ENCODE measurements around the gene RGS19. TPM values are rescaled to one million over a fixed set of nuclear protein-coding genes. Genes with fewer than 3 reads are reported as not detected.

The RGS19 gene
- total RNA-seq, 1 donor from 2014 or later = 10.5 TPM

DNA sequence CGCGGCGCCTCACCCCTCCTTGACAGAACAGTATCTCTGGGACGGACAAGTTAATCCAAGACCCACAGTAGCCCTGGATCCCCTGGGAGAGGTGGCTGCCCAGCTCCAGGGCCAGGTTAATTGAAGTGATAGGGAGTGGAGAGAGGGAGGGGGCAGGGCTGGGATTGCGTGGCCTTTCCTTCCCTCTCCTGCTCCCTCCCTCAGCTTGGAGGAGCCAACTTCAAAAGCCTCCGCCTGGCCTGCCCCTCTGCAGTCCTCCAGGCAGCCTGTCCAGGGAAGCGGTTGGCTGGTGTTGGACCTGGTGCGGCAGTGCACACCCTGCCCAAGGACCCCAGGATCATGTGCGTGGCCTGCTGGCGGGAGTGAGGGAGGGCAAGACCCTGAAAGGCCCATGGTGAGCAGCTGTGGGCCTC is 43.4 kb downstream of the RGS19 start, which contains the start of gene C20orf204:
TSS of gene C20orf204 (plus strand) at position 250 of the 413 bp plus-strand sequence. CDS start at position 392, 142 bp downstream.
- DNase-seq (ENCODE audit: low read depth) = no peak

DNA sequence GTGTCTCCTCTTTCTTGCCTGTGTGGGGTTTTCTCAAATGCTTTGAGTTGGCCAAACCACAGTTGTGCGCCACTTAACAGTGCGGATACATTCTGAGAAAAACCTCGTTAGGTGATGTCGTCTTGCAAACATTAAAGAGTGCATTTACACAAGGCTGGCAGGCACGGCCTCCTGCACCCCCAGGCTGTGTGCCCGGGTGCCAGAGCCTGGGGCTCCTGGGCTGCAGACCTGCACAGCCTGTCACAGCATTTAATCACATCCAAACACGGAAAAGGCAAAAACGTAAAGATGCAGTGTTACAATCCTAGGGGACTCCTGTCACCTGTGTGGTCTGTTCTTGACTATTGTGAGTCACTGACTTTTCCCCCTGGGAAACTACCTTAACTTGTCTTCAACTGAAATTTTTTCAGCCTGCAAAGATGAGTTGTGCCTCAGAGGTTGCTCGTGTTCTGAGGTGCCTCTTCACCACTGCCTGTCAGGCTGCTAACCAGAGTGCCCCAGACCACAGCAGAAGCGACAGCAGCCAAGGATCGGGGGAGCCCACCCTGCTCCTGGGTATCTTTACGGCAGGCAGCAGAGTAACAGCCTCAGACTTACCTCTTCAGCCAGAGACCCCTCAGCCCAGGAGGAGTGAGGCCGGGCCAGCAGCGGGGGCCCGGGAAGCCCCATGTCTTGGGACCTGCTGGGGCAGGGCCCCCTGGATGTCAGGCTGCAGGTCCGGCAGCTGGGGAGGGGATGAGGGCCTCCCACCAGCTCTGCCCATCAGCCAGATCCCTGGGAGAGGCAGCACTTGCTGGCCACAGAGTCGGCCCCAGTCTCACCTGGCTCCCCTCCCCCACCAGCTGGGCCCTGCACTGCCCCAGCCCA is 44.0 kb downstream of the RGS19 start:
- DNase-seq (ENCODE audit: low read depth) = no peak

DNA sequence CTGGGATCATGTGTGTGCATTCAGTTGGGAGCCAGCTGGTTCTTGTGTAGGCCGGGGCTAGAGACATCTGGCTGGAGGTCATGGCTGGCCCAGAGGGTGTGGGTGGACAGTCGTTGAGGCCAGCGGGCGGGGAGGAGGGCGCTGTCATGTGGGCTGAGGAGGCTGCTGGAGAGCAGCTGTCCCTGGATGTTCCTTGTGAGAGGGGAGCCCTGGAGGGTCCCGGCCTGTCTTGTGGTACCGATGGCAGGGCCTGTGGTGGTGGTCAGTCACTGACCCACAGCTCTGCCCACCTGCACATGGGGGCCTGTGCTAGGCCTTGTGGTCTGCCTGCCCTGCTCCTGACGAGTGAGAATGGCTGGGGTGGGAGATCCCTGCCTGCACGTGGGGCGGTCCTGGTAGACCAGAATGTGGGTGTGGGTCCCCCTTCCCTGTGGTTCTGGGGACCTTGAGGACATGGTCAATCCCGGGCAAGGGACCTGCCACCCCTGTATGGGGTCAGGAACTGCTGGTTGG is 45.3 kb downstream of the RGS19 start:
- no peak for DNase-seq (ENCODE audit: low read depth)

DNA sequence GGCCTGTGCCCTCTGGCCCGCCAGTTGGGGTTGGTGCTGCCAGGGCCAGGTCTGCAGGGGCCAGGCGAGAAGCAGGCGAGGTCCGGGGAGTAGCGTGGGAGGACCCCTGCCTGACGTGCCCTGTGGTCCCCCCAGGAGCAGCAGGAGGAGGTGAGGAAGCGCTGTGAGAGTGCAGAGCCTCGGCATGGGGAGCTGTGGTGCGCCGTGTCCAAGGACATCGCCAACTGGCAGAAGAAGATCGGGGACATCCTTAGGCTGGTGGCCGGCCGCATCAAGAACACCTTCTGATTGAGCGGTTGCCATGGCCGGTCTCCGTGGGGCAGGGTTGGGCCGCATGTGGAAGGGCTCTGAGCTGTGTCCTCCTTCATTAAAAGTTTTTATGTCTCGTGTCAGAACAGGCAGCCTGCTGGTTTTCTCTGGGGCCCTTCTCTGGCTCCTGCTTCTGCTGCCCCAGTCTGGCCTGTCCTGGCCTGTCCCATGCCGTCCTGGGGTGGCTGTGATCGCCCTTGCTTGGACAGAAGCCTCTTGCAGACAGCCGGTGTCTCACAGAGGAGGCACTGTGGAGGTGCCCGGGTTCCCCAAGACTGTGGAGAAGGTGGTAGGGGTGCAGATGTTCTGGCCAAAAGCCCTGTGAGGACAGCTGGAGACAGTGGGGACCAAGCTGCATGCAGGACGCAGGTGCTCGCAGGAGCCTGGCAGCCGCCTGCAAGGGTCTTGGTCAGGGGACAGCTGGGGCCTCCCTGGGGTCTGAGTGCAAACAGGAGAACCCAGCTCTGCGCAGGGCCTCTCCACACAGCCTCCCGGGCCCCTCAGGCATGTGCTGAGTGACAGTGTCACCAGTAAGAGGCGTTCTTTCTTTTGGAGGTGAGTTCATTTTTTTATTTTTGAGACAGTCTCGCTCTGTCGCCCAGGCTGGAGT is 46.4 kb downstream of the RGS19 start:
- no peak for DNase-seq (ENCODE audit: low read depth)

DNA sequence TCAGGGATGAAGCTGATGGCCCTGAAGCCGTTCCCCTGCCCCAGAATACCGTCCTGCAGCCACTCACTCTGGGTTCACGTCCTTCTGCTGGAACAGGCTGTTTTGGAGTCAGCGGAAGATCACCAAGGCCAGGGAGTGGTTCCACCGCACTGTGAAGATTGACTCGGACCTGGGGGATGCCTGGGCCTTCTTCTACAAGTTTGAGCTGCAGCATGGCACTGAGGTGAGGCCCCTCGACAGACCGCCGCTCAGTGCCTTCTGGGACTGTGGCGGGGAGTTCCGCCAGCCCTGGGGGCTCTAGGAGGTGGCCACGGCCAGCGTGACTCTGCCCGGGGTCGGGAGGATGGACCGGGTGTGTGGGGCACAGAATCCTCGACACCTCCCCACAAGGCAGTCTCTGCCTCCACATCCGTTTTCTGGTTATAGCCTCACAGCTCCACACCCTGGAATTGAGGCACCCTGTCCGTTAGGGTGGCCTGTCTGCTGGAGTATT is 47.5 kb downstream of the RGS19 start:
- DNase-seq (ENCODE audit: low read depth) = no peak

DNA sequence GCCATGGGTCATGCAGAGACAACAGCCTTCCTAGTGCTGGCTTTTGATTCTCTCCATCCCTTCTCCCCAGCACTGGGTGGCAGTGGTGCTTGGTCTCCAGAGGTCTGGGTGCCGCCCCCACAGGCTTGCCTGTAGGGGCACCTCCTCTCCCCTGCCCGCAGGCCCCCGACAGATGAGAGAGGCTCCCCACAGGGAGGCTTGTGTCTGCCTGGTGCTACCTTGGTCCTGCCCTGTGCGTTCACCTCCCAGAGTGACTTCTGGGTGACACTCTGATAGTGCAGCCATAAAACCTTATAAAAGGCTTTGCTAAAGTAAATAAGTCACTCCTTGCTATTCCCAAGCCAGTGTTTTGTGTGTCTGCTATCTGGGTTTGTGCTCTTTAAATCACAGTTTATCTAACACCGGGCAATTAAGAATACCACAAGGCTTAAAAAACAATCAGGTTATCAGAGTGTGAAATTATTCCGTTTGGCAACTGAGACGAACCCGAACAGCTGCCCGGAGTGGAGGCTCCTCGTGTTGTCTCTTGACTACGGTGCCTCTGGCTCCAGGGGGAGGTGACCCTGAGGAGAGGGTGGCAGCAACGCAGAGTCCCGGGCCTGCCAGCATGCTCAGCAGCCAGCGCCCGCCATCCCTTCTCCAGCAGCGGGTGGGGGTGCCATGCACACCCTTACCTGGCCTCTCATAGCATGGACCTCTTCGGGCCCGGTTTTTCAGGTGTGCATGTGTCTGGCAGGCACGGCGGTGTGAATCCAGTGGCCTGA is 48.8 kb downstream of the RGS19 start:
- no peak for DNase-seq (ENCODE audit: low read depth)

DNA sequence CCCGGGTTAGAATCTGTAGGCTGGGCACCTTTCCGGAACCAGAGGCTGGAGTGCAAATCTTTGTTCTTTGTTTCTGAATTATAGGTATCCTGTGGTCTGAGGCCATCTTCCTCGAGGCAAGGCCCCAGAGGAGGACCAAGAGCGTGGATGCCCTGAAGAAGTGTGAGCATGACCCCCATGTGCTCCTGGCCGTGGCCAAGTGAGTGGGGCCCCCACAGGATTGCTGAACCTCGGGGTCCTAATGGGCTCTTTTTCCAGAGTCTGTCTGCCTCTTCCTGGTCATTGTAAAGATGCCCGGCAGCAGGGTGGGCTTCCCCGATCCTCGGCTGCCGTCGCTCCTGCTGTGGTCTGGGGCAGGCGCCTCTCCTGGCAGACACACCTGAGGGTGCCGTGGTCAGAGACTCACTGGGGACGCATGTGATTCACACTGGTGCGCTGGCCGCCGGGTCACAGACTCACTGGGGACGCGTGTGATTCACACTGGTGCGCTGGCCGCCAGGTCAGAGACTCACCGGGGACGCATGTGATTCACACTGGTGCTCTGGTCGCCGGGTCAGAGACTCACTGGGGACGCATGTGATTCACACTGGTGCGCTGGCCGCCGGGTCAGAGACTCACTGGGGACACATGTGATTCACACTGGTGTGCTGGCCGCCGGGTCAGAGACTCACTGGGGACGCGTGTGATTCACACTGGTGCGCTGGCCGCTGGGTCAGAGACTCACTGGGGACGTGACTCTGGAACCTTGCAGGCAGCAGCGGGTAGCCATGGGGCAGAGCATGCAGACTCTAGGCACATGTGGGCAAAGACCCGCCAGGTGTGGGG is 49.8 kb downstream of the RGS19 start:
- no peak for DNase-seq (ENCODE audit: low read depth)

DNA sequence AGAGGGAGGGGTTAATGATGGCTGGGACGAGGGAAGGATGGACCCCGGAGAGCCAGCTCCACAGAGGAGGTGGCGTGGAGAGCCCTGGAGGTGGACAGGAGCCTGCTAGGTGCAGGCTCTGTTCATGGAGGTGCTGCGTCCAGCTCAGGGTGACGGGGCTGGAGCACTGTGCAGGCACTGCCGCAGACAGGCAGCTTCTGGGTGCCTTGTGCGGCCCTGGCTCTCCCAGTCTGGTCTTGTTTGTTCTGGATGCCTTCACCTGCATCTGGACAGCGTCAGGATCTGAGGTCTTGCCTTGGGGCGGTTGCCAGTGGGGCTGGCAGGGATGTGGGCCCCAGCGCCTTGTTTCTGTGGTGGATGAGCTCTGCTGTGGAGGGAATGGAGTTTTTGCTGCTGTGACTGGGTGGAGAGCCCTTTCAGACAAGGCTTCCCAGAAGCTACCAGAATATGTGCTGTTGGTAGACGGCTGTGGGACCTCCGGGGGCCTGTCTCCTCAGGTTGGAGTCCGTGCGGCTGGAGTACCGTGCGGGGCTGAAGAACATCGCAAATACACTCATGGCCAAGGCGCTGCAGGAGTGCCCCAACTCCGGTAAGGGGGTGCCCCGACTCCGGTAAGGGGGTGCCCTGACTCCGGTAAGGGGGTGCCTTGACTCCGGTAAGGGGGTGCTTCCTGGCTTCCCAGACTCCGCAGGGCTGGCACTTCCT is 51.2 kb downstream of the RGS19 start:
- DNase-seq (ENCODE audit: low read depth) = no peak

DNA sequence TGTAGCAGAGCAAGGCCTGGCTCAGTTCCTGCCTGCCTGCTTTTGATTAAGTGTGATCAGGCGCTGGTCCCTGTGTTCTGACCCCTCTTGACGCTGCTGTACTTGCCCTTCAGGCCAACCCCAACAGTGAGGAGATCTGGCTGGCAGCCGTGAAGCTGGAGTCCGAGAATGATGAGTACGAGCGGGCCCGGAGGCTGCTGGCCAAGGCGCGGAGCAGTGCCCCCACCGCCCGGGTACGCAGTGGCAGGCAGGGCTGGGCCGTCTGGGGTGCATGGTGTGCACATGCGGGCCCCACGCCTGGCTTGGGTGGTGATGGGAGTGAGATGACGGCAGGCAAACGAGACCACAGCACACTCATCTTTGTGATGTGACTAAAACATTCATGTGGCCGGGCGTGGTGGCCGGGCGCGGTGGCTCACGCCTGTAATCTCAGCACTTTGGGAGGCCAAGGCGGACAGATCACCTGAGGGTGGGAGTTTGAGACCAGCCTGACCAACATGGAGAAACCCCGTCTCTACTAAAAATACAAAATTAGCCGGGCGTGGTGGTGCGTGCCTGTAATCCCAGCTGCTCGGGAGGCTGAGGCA is 53.4 kb downstream of the RGS19 start:
- DNase-seq (ENCODE audit: low read depth) = no peak

DNA sequence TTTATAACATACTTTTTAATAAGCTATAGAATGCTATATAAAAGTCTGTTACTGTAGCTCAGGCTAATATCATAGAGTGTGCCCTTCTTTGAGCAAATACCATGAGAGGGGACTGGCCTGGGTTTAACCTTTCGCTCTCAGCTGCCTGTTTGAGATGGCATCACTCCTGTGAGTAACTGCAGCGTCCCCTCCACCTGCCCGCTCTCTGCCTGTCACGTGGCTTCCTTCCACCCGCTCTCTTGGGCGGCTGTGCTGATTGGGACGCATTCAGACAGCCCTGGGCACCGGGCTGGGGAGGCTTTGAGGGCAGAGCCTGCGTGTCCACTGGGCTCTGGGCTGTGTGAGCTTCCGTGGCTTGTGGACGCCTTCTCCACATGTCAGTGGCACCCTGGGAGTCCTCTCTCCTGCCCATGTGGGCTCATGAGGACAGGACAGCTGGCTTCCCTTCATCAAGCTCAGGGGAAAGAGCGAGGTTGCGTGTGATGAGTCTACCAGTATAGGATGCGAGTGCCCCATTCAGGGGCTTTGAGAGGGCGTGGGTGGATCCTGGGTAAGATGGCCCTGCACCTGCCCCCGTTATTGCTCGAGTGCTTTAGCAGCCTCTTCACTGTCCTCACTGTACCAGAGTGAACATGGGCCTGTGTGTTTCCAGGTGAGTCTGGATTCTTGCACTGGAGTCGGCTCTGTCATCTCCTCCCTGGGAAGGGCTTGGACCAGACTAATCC is 54.1 kb downstream of the RGS19 start:
- no peak for DNase-seq (ENCODE audit: low read depth)

DNA sequence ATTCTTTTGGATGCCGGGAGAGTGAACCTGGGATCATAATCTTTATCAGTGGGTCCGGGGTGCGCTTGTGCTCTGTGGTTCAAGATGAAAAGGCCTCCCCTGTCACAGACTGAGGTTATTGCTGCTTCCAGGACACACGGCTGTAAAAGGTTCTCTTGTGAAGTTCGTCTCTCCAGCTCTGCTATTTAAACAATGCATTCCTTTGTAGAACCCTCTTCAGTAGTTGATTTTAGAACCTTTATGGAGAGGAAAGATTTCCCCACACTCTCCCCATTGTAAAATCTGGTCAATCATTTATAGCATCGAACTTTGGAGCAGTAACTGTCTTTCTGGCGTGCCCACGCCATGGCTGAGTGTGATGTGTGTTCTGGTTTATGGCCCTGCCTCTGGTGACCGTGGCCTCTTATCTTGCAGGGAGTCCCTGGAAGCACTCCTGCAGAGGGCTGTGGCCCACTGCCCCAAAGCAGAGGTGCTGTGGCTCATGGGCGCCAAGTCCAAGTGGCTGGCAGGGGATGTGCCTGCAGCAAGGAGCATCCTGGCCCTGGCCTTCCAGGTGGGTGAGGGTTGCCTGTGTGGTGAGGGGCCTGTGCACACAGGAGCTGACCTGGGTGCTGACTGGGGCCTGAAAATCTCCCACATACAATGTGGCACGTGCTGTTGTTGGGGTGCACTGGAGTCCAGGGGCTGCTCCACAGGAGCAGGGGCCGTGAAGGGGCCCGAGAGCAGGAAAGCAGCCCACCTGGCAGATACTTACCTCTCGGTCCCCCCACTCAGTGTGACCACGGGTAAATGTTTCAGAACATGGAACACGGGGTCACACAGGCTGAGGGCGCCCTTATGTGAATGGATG is 55.0 kb downstream of the RGS19 start:
- DNase-seq (ENCODE audit: low read depth) = peak; percentile 6

DNA sequence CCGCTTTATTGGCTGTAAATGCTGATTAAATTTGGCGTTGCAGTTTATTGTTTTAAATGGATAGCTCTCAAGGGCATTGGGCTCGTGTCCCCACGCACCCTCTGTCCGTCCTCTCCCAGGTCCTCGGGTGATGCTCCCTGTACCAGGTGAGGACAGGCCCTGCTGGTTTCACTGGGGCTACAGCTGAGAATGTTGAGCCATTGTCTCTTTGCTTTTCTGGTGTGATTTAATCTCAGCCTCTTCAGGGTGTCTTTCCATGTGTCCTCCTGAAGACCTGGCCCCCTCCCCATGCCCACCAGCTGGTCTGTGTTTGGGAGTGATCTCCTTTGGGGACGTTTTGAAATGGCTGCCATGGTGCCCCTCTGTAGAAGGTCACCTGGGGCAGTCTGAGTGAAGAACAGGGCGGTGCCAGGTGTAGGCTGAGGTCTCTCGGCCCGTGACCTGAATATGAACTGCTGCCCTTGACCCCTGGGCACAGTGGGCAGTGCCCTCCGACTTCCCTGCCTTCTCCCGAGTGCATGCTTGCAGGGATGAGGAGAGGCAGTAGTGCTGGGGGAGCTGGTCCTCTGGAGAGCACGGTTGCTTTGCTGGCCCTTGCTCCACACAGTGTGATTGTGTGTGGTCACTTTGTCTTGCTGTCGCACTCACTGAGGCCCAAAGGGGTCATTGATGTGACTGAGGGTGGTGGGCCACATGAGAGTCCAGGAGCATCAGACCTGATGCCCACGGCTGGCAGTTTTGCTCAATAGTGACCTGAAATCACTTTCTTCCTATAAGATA is 55.8 kb downstream of the RGS19 start:
- no peak for DNase-seq (ENCODE audit: low read depth)

Other genes with a start within 250 kb of the RGS19 start
- 3.5 and 5.4 TPM in 2 replicates for gene ZBTB46, start 248.3 kb downstream of the RGS19 start, total RNA-seq
- not detected in 2 replicates for gene ABHD16B, start 218.0 kb downstream of the RGS19 start, total RNA-seq
- gene TPD52L2, start 214.2 kb downstream of the RGS19 start, total RNA-seq = 154 and 158 TPM in 2 replicates
- 82.6 and 91.0 TPM in 2 replicates for gene DNAJC5, start 184.4 kb downstream of the RGS19 start, total RNA-seq
- gene UCKL1, start 123.1 kb downstream of the RGS19 start, total RNA-seq = 20.3 and 27.8 TPM in 2 replicates
- 5.0 and 13.0 TPM in 2 replicates for gene ZNF512B, start 109.6 kb downstream of the RGS19 start, total RNA-seq
- 1.4 and 5.4 TPM in 2 replicates for gene SAMD10, start 99.9 kb downstream of the RGS19 start, total RNA-seq
- 66.0 and 94.5 TPM in 2 replicates for gene PRPF6, start 98.4 kb downstream of the RGS19 start, total RNA-seq
- 0.45 TPM in 1 of 2 replicates, not detected in the other for gene C20orf204, start 43.3 kb downstream of the RGS19 start, total RNA-seq
- gene SOX18, start 29.9 kb downstream of the RGS19 start, total RNA-seq = 0.05 and 0.17 TPM in 2 replicates
- gene TCEA2, start 16.3 kb downstream of the RGS19 start, total RNA-seq = 15.3 and 21.8 TPM in 2 replicates
- gene OPRL1, start 564 bp upstream of the RGS19 start, total RNA-seq = 0.52 and 1.5 TPM in 2 replicates
- not detected in 2 replicates for gene LKAAEAR1, start 4.9 kb upstream of the RGS19 start, total RNA-seq
- not detected in 2 replicates for gene NPBWR2, start 28.0 kb upstream of the RGS19 start, total RNA-seq
- under 0.01 and 0.17 TPM in 2 replicates for gene MYT1, start 84.9 kb upstream of the RGS19 start, total RNA-seq
- gene PCMTD2, start 176.2 kb upstream of the RGS19 start, total RNA-seq = 29.3 and 53.7 TPM in 2 replicates